B cell (primary cell): ENCODE measurements around the gene NTRK2.

Experiments
- CTCF ChIP-seq: fragments of 200-600 bp; IDR thresholded peaks from one replicate; pipeline ENCODE4 v1.8.0; 2022; ENCODE audit warnings: antibody characterized with exemption, mild to moderate bottlenecking
- EZH2 ChIP-seq: IDR thresholded peaks from 2 replicates; pipeline ENCODE4 v1.6.1; 2012; ENCODE audit warnings: borderline replicate concordance, low read depth, mild to moderate bottlenecking, moderate library complexity, low read length; ENCODE audit not compliant: insufficient read depth, poor library complexity, severe bottlenecking

GRCh38 chr9:84780385-84780784 is 110.9 kb downstream of the NTRK2 start:
- TF ChIP-seq EZH2 (no peak), CTCF (no peak)
